GM18517 (cell line): ENCODE data around the gene MFF.
A peak's percentile ranks its signal among the peaks of the same experiment; 100 is the strongest.

Experiments used
- ATAC-seq: cut with Tn5 transposase; IDR thresholded peaks from one replicate; pipeline ENCODE4 v1.9.1; 2021; ENCODE audit warnings: mild to moderate bottlenecking, moderate library complexity; ENCODE audit not compliant: unreplicated experiment

MFF gene

GRCh38 chr2:227404585-227405271 lies 79.7 kb downstream of the MFF start:
- ATAC-seq = no peak

GRCh38 chr2:227406177-227407031 lies 81.4 kb downstream of the MFF start:
- ATAC-seq = peak; percentile 43
